HG03135 (cell line): Measurements from ENCODE around the gene MTHFD1.

Source experiments
- ATAC-seq: cut with Tn5 transposase; IDR thresholded peaks from one replicate; pipeline ENCODE4 v1.9.1; 2021; ENCODE audit warnings: mild to moderate bottlenecking, moderate library complexity; ENCODE audit not compliant: unreplicated experiment

Gene MTHFD1

DNA sequence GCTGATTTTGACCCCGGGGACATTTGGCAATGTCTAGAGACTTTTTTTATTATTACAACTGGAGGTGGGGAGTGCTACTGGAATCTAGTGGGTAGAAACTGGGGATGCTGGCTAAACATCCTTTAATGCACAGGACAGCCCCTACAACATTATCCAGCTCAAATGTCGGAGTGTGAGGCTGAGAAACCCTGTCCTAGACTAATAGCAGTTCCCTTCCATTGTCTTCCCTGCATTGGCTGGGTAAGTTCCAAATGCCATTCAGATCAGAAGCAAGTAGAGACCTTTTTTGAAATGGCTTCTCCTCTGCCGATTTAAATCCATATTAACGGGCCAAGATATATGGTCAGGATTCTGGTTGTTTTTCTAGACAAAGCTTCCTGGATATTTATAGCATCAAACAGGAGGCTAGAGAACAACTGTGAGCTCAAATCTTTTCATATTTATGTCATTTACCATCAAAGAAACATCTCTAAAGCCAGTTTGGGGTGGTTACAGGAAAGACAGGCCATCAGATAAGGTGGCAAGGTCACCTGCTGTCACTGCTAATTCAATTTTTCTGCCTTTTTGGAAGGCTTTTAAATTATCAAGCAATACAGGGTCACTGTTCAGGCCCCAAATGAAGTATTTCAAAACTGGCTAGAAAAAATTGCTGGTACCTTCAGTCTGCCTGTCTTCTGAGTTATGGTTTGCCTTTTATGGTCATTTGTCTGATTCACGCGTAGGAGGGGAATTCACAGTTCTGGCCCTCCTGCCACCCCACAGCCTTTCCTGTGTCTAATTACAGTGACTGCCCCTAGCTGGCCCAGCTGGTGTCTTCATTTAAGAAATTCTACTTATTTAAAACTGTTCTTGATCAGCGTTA is 57.1 kb downstream of the MTHFD1 start:
- ATAC-seq = peak; percentile 96

DNA sequence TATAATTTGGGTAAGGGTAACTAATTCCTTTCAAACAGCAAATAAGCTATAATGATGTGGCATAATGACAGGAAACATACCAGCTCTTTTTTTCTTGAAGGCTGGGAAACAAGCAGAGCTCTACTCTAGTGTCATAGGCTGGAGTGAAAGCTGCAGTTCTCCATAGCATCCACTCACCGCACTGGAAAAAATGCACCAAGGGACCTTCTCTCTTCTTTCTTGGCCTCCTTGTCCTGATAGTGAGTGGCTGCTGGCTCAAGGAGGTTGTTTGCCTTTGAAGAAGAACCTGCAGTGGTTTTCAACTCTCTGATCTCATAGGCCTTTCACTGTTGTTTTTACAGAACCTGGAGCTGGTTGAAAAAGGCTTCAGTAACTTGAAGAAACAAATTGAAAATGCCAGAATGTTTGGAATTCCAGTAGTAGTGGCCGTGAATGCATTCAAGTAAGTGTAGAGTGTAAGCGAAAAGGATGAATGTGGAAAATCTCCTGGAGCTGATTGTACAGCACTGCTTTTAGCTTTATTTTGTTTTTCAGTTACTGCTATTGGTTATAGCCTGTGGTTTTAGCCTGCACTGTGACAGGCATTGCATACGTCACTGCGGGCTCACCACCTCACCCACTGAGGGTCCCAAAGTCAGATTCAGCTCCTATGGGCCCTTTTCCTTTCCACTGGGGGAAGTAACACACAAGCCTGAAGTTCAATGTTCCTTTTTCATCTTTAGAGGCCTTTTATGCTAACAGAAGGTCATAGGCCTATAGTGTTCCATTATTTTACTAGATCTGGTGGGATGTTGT is 59.9 kb downstream of the MTHFD1 start:
- ATAC-seq = no peak

DNA sequence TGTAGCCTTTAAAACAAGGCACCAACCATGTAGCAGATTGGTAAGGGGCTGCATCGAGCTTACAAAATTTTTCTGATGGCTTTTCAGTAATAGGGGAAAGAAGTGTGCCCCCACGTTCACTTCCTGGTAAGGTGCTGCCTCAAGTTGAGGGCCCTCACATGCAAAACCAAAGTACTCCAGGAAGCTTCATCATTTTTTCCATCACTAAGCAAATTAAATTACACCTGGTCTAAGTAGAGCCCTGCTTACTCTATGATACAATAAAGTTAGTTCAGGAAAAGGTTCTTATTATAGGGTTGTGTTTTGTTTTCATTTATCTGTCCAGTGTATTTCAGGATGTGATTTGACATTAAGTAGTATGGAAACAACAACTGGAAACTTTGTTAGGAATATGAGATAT is 62.1 kb downstream of the MTHFD1 start:
- no peak for ATAC-seq

- ATAC-seq = no peak
Observed at GRCh38 chr14:64454671-64455070, 66.5 kb downstream of the MTHFD1 start.

DNA sequence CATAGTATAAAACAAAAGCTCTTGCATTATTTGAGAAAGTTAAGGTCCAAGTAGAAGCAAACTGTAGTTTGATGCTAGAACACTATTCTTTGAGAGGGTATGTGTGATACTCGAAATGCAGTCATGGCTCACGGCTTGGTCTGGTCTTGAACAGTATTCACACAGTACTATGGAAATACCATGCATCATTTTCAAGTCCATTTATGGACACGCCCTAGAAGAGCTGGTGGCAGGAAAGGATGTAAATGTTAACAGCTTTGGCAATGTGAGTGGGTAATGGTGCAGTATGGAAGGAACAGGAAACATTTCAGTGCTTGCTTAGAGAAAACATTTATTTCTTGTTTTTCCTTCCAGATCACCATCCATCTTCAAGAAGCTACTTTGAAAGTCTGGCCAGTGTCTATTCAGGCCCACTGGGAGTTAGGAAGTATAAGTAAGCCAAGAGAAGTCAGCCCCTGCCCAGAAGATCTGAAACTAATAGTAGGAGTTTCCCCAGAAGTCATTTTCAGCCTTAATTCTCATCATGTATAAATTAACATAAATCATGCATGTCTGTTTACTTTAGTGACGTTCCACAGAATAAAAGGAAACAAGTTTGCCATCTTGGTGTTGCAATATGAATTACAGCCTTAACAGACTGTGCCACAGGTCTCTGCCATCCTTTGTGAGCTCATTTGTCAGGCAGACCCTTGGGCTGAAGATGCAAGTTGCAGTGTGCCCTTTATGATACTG is 71.4 kb downstream of the MTHFD1 start:
- ATAC-seq = no peak

- ATAC-seq = no peak
Observed at GRCh38 chr14:64461221-64461620, 73.1 kb downstream of the MTHFD1 start.

DNA sequence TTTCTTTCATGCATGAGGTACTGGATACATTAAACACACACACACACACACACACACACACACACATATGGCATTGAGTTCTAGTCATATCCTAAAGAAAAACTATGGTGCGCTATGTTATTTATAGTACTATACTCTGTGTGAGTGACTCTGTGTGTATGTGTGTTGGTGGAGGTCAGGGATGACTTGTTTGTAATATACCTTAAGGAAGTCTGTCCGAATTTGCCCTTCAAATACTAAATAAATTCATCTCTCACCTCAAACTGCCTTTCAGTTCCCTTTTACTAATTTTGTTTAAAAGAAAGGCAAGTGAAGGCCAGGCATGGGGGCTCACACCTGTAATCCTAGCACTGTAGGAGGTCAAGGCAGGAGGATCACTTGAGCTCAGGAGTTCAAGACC is 75.0 kb downstream of the MTHFD1 start:
- no peak for ATAC-seq

DNA sequence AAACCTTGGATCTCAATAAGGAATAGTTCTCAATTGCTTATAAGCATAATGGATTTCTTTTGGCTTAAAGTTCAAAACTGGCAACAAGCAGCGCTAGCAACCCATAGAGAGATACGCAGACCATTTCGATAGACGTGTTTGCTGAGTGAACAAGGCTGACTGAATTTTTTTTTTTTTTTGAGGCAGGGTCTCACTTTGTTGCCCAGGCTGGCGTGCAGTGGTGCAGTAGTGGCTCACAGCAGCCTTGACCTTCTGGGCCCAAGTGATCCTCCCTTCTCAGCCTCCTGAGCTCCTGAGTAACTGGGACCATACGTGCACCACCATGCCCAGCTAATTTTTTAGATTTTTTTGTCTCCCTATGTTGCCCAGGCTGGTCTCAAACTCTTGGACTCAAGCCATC is 75.7 kb downstream of the MTHFD1 start:
- no peak for ATAC-seq

DNA sequence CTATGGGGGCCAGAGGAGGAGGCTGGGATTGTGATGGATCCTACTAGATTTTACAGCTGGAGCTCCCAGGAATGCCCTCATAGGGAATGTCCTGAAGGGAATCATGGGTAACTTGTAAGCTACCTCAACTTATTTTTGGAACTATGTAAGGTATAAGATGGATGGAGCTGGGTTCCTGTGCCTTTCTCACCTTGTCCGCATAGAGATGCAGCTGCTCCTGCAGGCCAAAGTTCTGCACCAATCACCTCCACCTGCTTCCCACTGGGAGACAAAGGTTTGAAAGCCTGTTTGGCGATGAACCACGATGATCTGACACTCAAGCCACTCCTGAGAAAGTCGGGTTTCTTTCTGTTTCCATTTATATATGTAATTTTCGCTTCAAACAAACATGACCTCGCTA is 76.5 kb downstream of the MTHFD1 start:
- ATAC-seq = no peak

GRCh38 chr14:64465191-64465822 is 77.2 kb downstream of the MTHFD1 start, which contains the start of gene AKAP5:
AKAP5 (plus strand) TSS chr14:64465499; CDS start chr14:64468395, 2,896 bp downstream.
- no peak for ATAC-seq

DNA sequence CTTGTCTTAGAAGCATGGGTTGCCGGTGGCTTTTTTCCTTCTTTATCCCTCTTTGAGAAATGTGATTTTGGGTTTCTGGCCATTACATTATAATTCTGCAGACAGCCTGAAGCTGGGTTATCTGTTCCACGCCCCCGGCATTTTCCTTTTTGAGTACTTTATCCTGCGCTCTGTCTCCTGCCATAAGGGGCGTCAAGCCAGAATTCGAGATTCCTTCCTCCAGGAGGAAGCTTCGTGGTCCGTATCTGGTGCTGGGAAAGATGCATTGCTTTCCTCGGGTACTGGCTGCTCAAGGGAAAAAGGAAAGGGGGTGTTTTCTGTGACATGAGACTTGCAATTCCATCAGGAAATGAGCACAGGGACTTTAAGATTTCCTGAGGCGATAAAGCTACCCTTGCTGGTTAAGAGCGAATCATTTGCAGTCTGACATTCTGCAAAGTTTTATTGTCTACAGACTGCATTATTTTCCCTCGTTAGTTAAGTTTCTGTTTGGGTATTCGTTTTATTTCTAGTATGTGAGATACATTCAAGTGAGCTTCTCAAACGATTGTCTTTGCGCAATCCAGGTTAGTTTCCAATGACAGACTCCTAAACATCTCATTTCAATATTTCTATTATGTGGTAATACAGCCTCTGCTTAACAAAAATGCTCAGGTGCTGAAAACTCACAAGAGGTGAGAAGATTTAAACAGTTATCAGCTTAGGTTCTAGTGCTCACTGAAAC is 77.8 kb downstream of the MTHFD1 start:
- ATAC-seq = no peak

- no peak for ATAC-seq
Observed at GRCh38 chr14:64467101-64467500, 78.9 kb downstream of the MTHFD1 start.

- no peak for ATAC-seq
Observed at GRCh38 chr14:64467566-64467965, 79.4 kb downstream of the MTHFD1 start.

- no peak for ATAC-seq
Observed at GRCh38 chr14:64468451-64468850, 80.3 kb downstream of the MTHFD1 start.

DNA sequence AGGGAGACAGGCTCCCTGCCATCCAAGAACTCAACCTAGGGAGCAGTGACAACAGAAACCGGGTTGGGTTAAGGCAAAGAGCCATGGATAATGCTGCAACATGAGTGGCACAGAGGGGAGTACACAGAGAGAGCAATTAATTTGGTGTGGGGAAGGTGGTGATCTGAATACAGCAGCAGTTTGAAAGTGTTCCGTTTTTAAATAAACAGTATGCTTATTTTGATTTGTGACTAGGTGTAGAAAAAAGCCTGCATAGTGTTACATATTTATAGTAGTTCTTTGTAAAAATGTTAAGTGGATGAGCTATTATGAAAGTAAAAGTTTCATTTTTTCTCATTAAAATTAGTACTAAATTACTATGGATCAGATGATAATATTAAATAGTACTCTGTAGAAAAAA is 85.9 kb downstream of the MTHFD1 start:
- no peak for ATAC-seq

DNA sequence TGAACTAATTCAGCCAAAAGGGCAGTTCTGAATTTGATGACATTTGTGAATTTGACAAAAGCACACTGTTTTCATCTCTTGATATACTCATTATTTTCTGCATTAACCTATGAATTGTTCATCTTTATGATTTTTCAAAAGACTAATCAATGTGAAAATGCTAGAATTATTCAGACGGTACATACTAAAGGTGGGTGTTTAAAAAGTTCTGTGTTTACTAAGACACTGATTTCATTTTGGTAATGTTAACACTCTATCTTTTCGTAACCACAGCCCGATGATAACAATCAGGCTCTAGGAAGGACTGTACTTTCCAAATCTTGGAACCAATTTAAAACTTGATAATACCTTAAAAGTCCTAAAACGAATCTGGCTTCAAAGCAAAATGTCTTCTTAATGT is 86.5 kb downstream of the MTHFD1 start:
- ATAC-seq = no peak

DNA sequence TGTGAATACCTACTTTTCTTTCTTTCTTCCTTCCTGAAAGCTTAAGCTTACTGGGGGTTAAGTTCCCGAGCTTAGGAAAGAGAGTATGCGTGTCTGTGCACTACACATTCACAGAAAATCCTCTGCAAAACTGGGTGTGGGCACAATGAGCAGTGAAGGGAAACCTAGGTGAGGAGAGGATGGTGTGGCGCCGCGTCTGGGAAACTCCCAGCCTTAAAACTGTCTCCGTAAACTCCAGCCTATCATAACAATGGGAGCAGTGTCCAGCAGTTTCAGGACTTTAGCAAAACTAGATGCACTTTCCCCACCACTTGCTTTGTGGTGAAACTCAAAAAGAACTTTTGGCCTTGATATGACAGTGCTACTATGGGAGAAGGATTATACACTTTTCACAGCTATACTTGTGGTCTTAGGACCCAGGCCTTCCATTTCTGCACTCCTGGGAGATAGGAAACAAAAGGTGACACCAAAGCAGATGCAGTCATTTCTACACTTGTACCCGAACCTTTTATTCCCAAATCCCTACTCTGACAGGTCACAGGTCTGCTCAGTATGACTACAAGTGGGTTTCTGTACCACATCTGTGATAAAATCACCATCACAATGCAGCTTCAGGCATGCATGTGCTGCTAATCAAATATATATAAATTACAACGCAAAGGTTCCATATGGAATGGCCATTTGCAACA is 87.6 kb downstream of the MTHFD1 start:
- ATAC-seq = no peak

GRCh38 chr14:64476438-64476837 is 88.3 kb downstream of the MTHFD1 start:
- no peak for ATAC-seq

- ATAC-seq = no peak
Observed at GRCh38 chr14:64478634-64479250, 90.6 kb downstream of the MTHFD1 start.
